GM21515 (cell line): ENCODE measurements around the gene PCSK9.
A peak's percentile ranks its signal among the peaks of the same experiment; 100 is the strongest.

ENCODE experiments used
- ATAC-seq: cut with Tn5 transposase; IDR thresholded peaks from one replicate; pipeline ENCODE4 v1.9.1; 2021; ENCODE audit not compliant: unreplicated experiment

The PCSK9 gene

GRCh38 chr1:55039342-55040082 is at the start of gene PCSK9:
Gene PCSK9, plus strand, starts transcription at chr1:55039548. Its CDS starts 290 bp downstream, at chr1:55039838.
- ATAC-seq, result no peak

- ATAC-seq, result no peak
Observed at GRCh38 chr1:54989968-54990810, 49.2 kb upstream of the PCSK9 start.

GRCh38 chr1:54990916-54991315 is 48.4 kb upstream of the PCSK9 start:
- ATAC-seq, result no peak

GRCh38 chr1:54991939-54992338 is 47.4 kb upstream of the PCSK9 start:
- no peak for ATAC-seq

GRCh38 chr1:54993140-54993539 is 46.2 kb upstream of the PCSK9 start:
- ATAC-seq, result no peak

GRCh38 chr1:54994355-54994990 is 44.9 kb upstream of the PCSK9 start:
- no peak for ATAC-seq

- ATAC-seq, result no peak
Observed at GRCh38 chr1:54995013-54995760, 44.2 kb upstream of the PCSK9 start.

GRCh38 chr1:54995835-54996234 is 43.5 kb upstream of the PCSK9 start:
- no peak for ATAC-seq

GRCh38 chr1:54996359-54996868 is 42.9 kb upstream of the PCSK9 start:
- ATAC-seq, result peak; percentile 69

GRCh38 chr1:54996869-54997710 is 42.3 kb upstream of the PCSK9 start:
- ATAC-seq, result no peak

GRCh38 chr1:54997711-54997986 is 41.7 kb upstream of the PCSK9 start:
- ATAC-seq, result no peak

GRCh38 chr1:54998100-54998499 is 41.2 kb upstream of the PCSK9 start:
- no peak for ATAC-seq

- ATAC-seq, result no peak
Observed at GRCh38 chr1:54998677-54999076, 40.7 kb upstream of the PCSK9 start, which contains the start of gene BSND. Gene BSND, plus strand, starts transcription at chr1:54998933. Its CDS starts 254 bp downstream, at chr1:54999187.

- ATAC-seq, result no peak
Observed at GRCh38 chr1:55000110-55001085, 39.0 kb upstream of the PCSK9 start.

GRCh38 chr1:55001311-55001710 is 38.0 kb upstream of the PCSK9 start:
- no peak for ATAC-seq

GRCh38 chr1:55002686-55003085 is 36.7 kb upstream of the PCSK9 start:
- ATAC-seq, result no peak

- no peak for ATAC-seq
Observed at GRCh38 chr1:55005351-55006140, 33.8 kb upstream of the PCSK9 start.

GRCh38 chr1:55006931-55007330 is 32.4 kb upstream of the PCSK9 start:
- no peak for ATAC-seq
